HepG2 (cell line): ENCODE data around the gene GSKIP. TPM values are rescaled to one million over a fixed set of nuclear protein-coding genes. Genes with fewer than 3 reads are reported as not detected.

Source experiments
- ATAC-seq: fragments of 200-7000 bp; cut with Tn5 transposase; 3 replicates; pipeline ENCODE4 v1.9.1; 2020; ENCODE audit warnings: mild to moderate bottlenecking, moderate library complexity
- BruUV-seq: library from RNA; stranded (reverse); fragments of 400-500 nt; replicated peaks from 2 replicates; lab custom pipeline; 2021; lab: Mats Ljungman, UMichigan
- CTCF ChIA-PET: fragments of 300-600 bp; formaldehyde crosslinking; extraction: SDS; loops from one replicate; lab custom pipeline; 2021; ENCODE audit warnings: low total read pairs, inconsistent platforms, low intra/inter-chr PET ratio; lab: Yijun Ruan, JAX
- POLR2A ChIA-PET: fragments of 350-600 bp; sonication (Branson Sonifier 250); formaldehyde crosslinking; loops from one replicate; lab custom pipeline; 2020; ENCODE audit warnings: antibody characterized with exemption, inconsistent platforms; lab: Yijun Ruan, JAX
- DNase-seq: peaks from one replicate; pipeline ENCODE4 v3.0.0-alpha.2; 2015; ENCODE audit warnings: low spot score
- FAIRE-seq: peaks from 3 replicates; lab custom pipeline; 2011; peaks lifted over from hg19 to GRCh38; lab: Jason Lieb, UNC
- H2AFZ ChIP-seq: one replicate; pipeline ENCODE4 v1.6.1; 2011; ENCODE audit warnings: low read length, inconsistent platforms
- H3K27ac ChIP-seq: fragments of 300-600 bp; 3 replicates; pipeline ENCODE4 v1.8.0; 2011; ENCODE audit warnings: mixed run types, mild to moderate bottlenecking, mixed read lengths, low read length, inconsistent platforms; ENCODE audit not compliant: insufficient read depth; ENCODE audit errors: extremely low read length
- H3K27me3 ChIP-seq, 2 experiments: fragments of 200-600 bp in 1 of 2; 2 replicates in 1 of 2; 3 replicates in 1 of 2; pipeline versions ENCODE4 v1.6.0 to v1.8.0; 2011; ENCODE audit warnings: low read length in 2 of 2, mild to moderate bottlenecking in 2 of 2, moderate library complexity in 2 of 2, inconsistent platforms in 1 of 2; ENCODE audit not compliant: insufficient read depth in 2 of 2, control insufficient read depth in 1 of 2
- H3K36me3 ChIP-seq, 2 experiments: fragments of 200-600 bp in 1 of 2; replicated peaks in 1 of 2; 2 replicates in 1 of 2; 3 replicates in 1 of 2; pipeline versions ENCODE4 v1.5.1 to v1.8.0; 2011; ENCODE audit warnings: low read length in 2 of 2, inconsistent platforms in 1 of 2; ENCODE audit not compliant: insufficient read depth in 2 of 2, control insufficient read depth in 1 of 2
- H3K4me1 ChIP-seq: 2 replicates; pipeline ENCODE4 v1.5.1; 2012; ENCODE audit warnings: low read length, inconsistent platforms; ENCODE audit not compliant: insufficient read depth
- H3K4me2 ChIP-seq: 2 replicates; pipeline ENCODE4 v1.6.0; 2011; ENCODE audit warnings: low read depth, low read length, inconsistent platforms
- H3K4me3 ChIP-seq, 3 experiments: fragments of 200-600 bp in 1 of 3; sonication (generic), shearing (Covaris generic) in 1 of 3; replicated peaks in 1 of 3; 2 replicates each; pipeline ENCODE4 v1.5.1; 2011 to 2016; ENCODE audit warnings: low read length in 3 of 3, inconsistent platforms in 2 of 3, low read depth in 2 of 3, mild to moderate bottlenecking in 2 of 3, control low read depth in 1 of 3, mixed read lengths in 1 of 3; ENCODE audit not compliant: insufficient read depth in 1 of 3
- H3K79me2 ChIP-seq: one replicate; pipeline ENCODE4 v1.6.1; 2011; ENCODE audit warnings: low read length, inconsistent platforms; ENCODE audit not compliant: insufficient read depth
- H3K9ac ChIP-seq: 2 replicates; pipeline ENCODE4 v1.6.0; 2011; ENCODE audit warnings: mild to moderate bottlenecking, low read depth, low read length, inconsistent platforms; ENCODE audit not compliant: insufficient read depth
- H3K9me3 ChIP-seq: 2 replicates; pipeline ENCODE4 v1.5.1; 2012; ENCODE audit warnings: mild to moderate bottlenecking, low read length
- H4K20me1 ChIP-seq: 2 replicates; pipeline ENCODE4 v1.6.0; 2011; ENCODE audit warnings: inconsistent platforms, mild to moderate bottlenecking, low read length, moderate library complexity; ENCODE audit not compliant: insufficient read depth
- ADNP ChIP-seq: sonication (generic); formaldehyde crosslinking; IDR thresholded peaks from 2 replicates; pipeline ENCODE4 v1.4.0; 2020; ENCODE audit warnings: missing genetic modification reagents
- CEBPB ChIP-seq: IDR thresholded peaks from 2 replicates; pipeline ENCODE4 v1.6.1; 2011; ENCODE audit warnings: low read depth, low read length, improper control_type of control experiment, borderline replicate concordance
- HCFC1 ChIP-seq: fragments of 150-350 bp; IDR thresholded peaks from 2 replicates; pipeline ENCODE4 v1.6.1; 2014; ENCODE audit warnings: low read depth, low read length
- HNRNPL ChIP-seq: fragments of 200-400 bp; formaldehyde crosslinking; IDR thresholded peaks from 2 replicates; pipeline ENCODE4 v1.6.1; 2017; ENCODE audit warnings: mild to moderate bottlenecking, low read depth, low read length
- ISX ChIP-seq: sonication (generic); formaldehyde crosslinking; conservative IDR thresholded peaks from 2 replicates; pipeline ENCODE4 v1.5.0; 2020; ENCODE audit warnings: missing genetic modification reagents
- NFYC ChIP-seq: IDR thresholded peaks from 2 replicates; pipeline ENCODE4 v1.6.1; 2016; ENCODE audit warnings: missing genetic modification reagents, missing compliant biosample characterization
- NPAS2 ChIP-seq: sonication (generic); formaldehyde crosslinking; IDR thresholded peaks from 2 replicates; pipeline ENCODE4 v1.8.0; 2022; ENCODE audit warnings: mild to moderate bottlenecking, missing genetic modification reagents, borderline replicate concordance
- PHB2 ChIP-seq: fragments of 450-650 bp; IDR thresholded peaks from 2 replicates; pipeline ENCODE4 v1.6.1; 2018; ENCODE audit not compliant: partially characterized antibody
- REL ChIP-seq: sonication (generic); formaldehyde crosslinking; conservative IDR thresholded peaks from 2 replicates; pipeline ENCODE4 v1.8.0; 2022; ENCODE audit warnings: mild to moderate bottlenecking, missing genetic modification reagents, moderate library complexity
- SP1 ChIP-seq, 2 experiments: fragments of 450-650 bp in 1 of 2; sonication (generic) in 1 of 2; formaldehyde crosslinking in 1 of 2; IDR thresholded peaks; 2 replicates each; pipeline versions ENCODE4 v1.4.0 to v1.6.1; 2016 to 2020; ENCODE audit warnings: missing genetic modification reagents in 1 of 2
- ZEB1 ChIP-seq: IDR thresholded peaks from 2 replicates; pipeline ENCODE4 v1.6.1; 2012; ENCODE audit warnings: mild to moderate bottlenecking, low read depth, inconsistent platforms; ENCODE audit not compliant: insufficient replicate concordance
- ZNF20 ChIP-seq: sonication (generic); formaldehyde crosslinking; IDR thresholded peaks from 2 replicates; pipeline ENCODE4 v1.4.0; 2020; ENCODE audit warnings: mild to moderate bottlenecking, moderate library complexity, missing genetic modification reagents
- ZNF431 ChIP-seq: sonication (generic); formaldehyde crosslinking; IDR thresholded peaks from 2 replicates; pipeline ENCODE4 v1.9.0; 2022; ENCODE audit warnings: missing genetic modification reagents, low read depth, mild to moderate bottlenecking, borderline replicate concordance
- ZNF570 ChIP-seq: sonication (generic); formaldehyde crosslinking; IDR thresholded peaks from 2 replicates; pipeline ENCODE4 v1.4.0; 2020; ENCODE audit warnings: mild to moderate bottlenecking, missing genetic modification reagents, borderline replicate concordance
- ZNF576 ChIP-seq: sonication (generic); formaldehyde crosslinking; IDR thresholded peaks from 2 replicates; pipeline ENCODE4 v1.4.0; 2020; ENCODE audit warnings: mild to moderate bottlenecking, missing genetic modification reagents
- WGBS: methylation state at CpG from one replicate; pipeline ENCODE4 v1.1.6; 2017; ENCODE audit warnings: low lambda C conversion rate; 5-methylcytosine and 5-hydroxymethylcytosine counted together
- in situ Hi-C: cut with HindIII; loops from 2 replicates; pipeline ENCODE4 v1.10.0; 2017; ENCODE audit warnings: low pct_unique_long_range_greater_than_20kb; ENCODE audit not compliant: extremely low pct_ligation_motif_present
- intact Hi-C: fragments of 100-400 bp; cut with micrococcal nuclease; formaldehyde crosslinking; loops from one replicate; pipeline ENCODE4 v1.10.0; 2022; ENCODE audit not compliant: unreplicated experiment
- polyA plus RNA-seq, 8 experiments: library from polyadenylated mRNA; depleted of rRNA in 3 of 8; stranded (reverse) in 7 of 8; unstranded in 1 of 8; fragments of >200 nt; fragmentation: Illumina TruSeq in 4 of 8; extraction: Trizol in 4 of 8; gene quantifications; 2 replicates each; pipeline versions ENCODE4 v1.2.1 to v1.2.3, GENCODE V29; 2011 to 2016; ENCODE audit warnings: low read depth in 4 of 8, missing spikeins in 1 of 8, mixed read lengths in 1 of 8; ENCODE audit not compliant: insufficient read depth in 1 of 8
- total RNA-seq, 5 experiments: library from RNA; depleted of rRNA; stranded (reverse); fragments of >200 nt; fragmentation: Illumina TruSeq; extraction: Trizol; gene quantifications; 2 replicates each; pipeline ENCODE4 v1.2.3, GENCODE V29; 2016; ENCODE audit warnings: low read depth in 1 of 5

The GSKIP gene
- total and polyA plus RNA-seq, 2 of the 13 experiments (the other 11 are each of a cell fraction or from before 2014, with no cell fraction given): 12.5 to 27.3 TPM

- 100% methylated on average over 2 of the region's 3 CpGs for WGBS
- no peak for FAIRE-seq
Measured at GRCh38 chr14:96380735-96381134, 17.4 kb downstream of the GSKIP start.

GRCh38 chr14:96383445-96383844 is 20.1 kb downstream of the GSKIP start:
- no peak for TF ChIP-seq ZNF431 (CRISPR knock-in tag)
- no peak for TF ChIP-seq HCFC1
- no peak for TF ChIP-seq ZNF570
- TF ChIP-seq REL (CRISPR knock-in tag): no peak
- no peak for TF ChIP-seq CEBPB
- TF ChIP-seq NPAS2: no peak
- no peak for TF ChIP-seq PHB2
- TF ChIP-seq ZNF20 (CRISPR knock-in tag): no peak
- TF ChIP-seq HNRNPL: no peak
- TF ChIP-seq ZEB1: no peak
- TF ChIP-seq NFYC (CRISPR knock-in tag): no peak
- no peak for TF ChIP-seq ADNP
- no peak for TF ChIP-seq ZNF576 (CRISPR knock-in tag)
- CTCF ChIA-PET: no interaction called here
- peaks cover 2 to 35% of the 10 kb centered on the region in 2 experiments; a peak in 2 of 5 replicates for H3K36me3 ChIP-seq
- in situ Hi-C loops: no loop called here
- H3K27me3 ChIP-seq: no peaks in the 10 kb centered on the region
- no peak for FAIRE-seq
- WGBS: 89% methylated on average over 2 of the region's 2 CpGs
- H4K20me1 ChIP-seq: no peaks in the 10 kb centered on the region
- H3K4me3 ChIP-seq: no peak overlapping the region
- BruUV-seq: no TSS peak
- no peaks in the 10 kb centered on the region for H3K9me3 ChIP-seq
- H3K79me2 ChIP-seq: no peaks in the 10 kb centered on the region
- no peak overlapping the region for H3K27ac ChIP-seq
- no peak overlapping the region for H3K4me2 ChIP-seq
- intact Hi-C loops: no loop called here
- H2AFZ ChIP-seq: no peak overlapping the region
- DNase-seq: no peak
- H3K9ac ChIP-seq: no peak overlapping the region
- no peaks in the 10 kb centered on the region for H3K4me1 ChIP-seq
- POLR2A ChIA-PET: no interaction called here
- ATAC-seq: no peak

More at GRCh38 chr14:96380735-96381134, 17.4 kb downstream of the GSKIP start:
- CTCF ChIA-PET: no interaction called here
- no peaks in the 10 kb centered on the region for H3K9me3 ChIP-seq
- H2AFZ ChIP-seq: no peak overlapping the region
- no peak for ATAC-seq
- H3K4me1 ChIP-seq: no peaks in the 10 kb centered on the region
- H4K20me1 ChIP-seq: no peaks in the 10 kb centered on the region
- H3K4me2 ChIP-seq: no peak overlapping the region
- DNase-seq: no peak
- in situ Hi-C loops (no loop called here), intact Hi-C loops (no loop called here)
- H3K79me2 ChIP-seq: no peaks in the 10 kb centered on the region
- H3K27ac ChIP-seq: no peak overlapping the region
- peaks cover 2 to 27% of the 10 kb centered on the region in 2 experiments; a peak in 2 of 5 replicates for H3K36me3 ChIP-seq
- no peak overlapping the region for H3K9ac ChIP-seq
- H3K27me3 ChIP-seq: no peaks in the 10 kb centered on the region
- POLR2A ChIA-PET: no interaction called here
- H3K4me3 ChIP-seq: no peak overlapping the region
- TF ChIP-seq SP1 (IDR thresholded peaks at IDR 0.05) (no peak), SP1 (CRISPR knock-in tag; IDR thresholded peaks at IDR 0.05) (no peak), ISX (CRISPR knock-in tag) (no peak)
- no TSS peak for BruUV-seq
